ENCODE data around the gene ATP13A5.

GRCh38 chr3:193270451-193270850 is 108.1 kb downstream of the ATP13A5 start:
- no peak for TF ChIP-seq CTCF (IDR thresholded peaks at IDR 0.05)
- no peak for TF ChIP-seq POLR2A (IDR thresholded peaks at IDR 0.05)
